Stomach (tissue), 9 donors: ENCODE data around the gene PARP4. TPM values are rescaled to one million over a fixed set of nuclear protein-coding genes. Genes with fewer than 3 reads are reported as not detected.
"Not testable (repeated sequence)": the region's sequence is repeated elsewhere in the genome, so short reads cannot be mapped to it uniquely, and the experiment has no call there.

Experiments
- DNase-seq, 2 donors: peaks; one replicate each; pipeline versions ENCODE4 v3.0.0 to v3.0.0-alpha.2; 2013 to 2019
- H3K27ac ChIP-seq, 5 donors: fragments of 200-600 bp in 4 of 5; sonication (generic) in 4 of 5; one replicate each; pipeline ENCODE4 v1.5.1; 2013 to 2019; ENCODE audit warnings: mild to moderate bottlenecking in 1 of 5, moderate library complexity in 1 of 5
- H3K27me3 ChIP-seq, 3 donors: fragments of 200-600 bp; sonication (generic); one replicate each; pipeline ENCODE4 v1.5.1; 2017 to 2019; ENCODE audit warnings: mixed run types in 1 of 3
- H3K36me3 ChIP-seq, 4 donors: fragments of 200-600 bp; sonication (generic); 1 replicate in 3 of 4; 2 replicates in 1 of 4; pipeline ENCODE4 v1.5.1; 2016 to 2019
- H3K4me1 ChIP-seq, 4 donors: fragments of 200-600 bp; sonication (generic); one replicate each; pipeline ENCODE4 v1.5.1; 2016 to 2019
- H3K4me3 ChIP-seq, 4 donors: fragments of 200-600 bp; sonication (generic) in 3 of 4; one replicate each; pipeline ENCODE4 v1.5.1; 2016 to 2019; ENCODE audit warnings: mild to moderate bottlenecking in 1 of 4
- H3K9me3 ChIP-seq, 4 donors: fragments of 200-600 bp; sonication (generic); one replicate each; pipeline ENCODE4 v1.5.1; 2016 to 2019
- CTCF ChIP-seq, 7 experiments: fragments of 450-650 bp in 4 of 7; fragments of 200-600 bp in 3 of 7; sonication (generic) in 3 of 7; IDR thresholded peaks; one replicate each; pipeline ENCODE4 v1.5.1; 2016 to 2019; ENCODE audit warnings: antibody characterized with exemption in 7 of 7, control low read depth in 2 of 7, mild to moderate bottlenecking in 1 of 7
- EP300 ChIP-seq: sonication (generic); formaldehyde crosslinking; IDR thresholded peaks from one replicate; pipeline ENCODE4 v1.6.1; 2017; ENCODE audit warnings: antibody characterized with exemption
- POLR2A ChIP-seq, 4 donors: fragments of 450-650 bp; IDR thresholded peaks; one replicate each; pipeline ENCODE4 v1.6.1; 2016; ENCODE audit warnings: antibody characterized with exemption in 4 of 4, control low read depth in 2 of 4, mild to moderate bottlenecking in 1 of 4, moderate library complexity in 1 of 4
- POLR2AphosphoS5 ChIP-seq, 3 donors: sonication (generic); formaldehyde crosslinking; IDR thresholded peaks; one replicate each; pipeline ENCODE4 v1.6.1; 2016; ENCODE audit warnings: antibody characterized with exemption in 3 of 3
- WGBS, 5 donors: extraction: QIAGEN DNeasy Blood & Tissue Kit in 3 of 5; methylation state at CpG; one replicate each; pipeline versions ENCODE4 v1.1.5 to v1.1.7; 2013 to 2018; 5-methylcytosine and 5-hydroxymethylcytosine counted together
- intact Hi-C: fragments of 100-400 bp; cut with DNase I; formaldehyde crosslinking; loops from one replicate; pipeline ENCODE4 v1.15.1; 2023; ENCODE audit warnings: low total_unique reads
- polyA plus RNA-seq, 3 donors: library from polyadenylated mRNA; stranded (reverse); fragments of 200-250 nt; gene quantifications; one replicate each; pipeline ENCODE4 v1.2.3, GENCODE V29; 2013
- total RNA-seq, 5 donors: library from RNA; depleted of rRNA; stranded (reverse); fragments of >200 nt; gene quantifications; one replicate each; pipeline versions ENCODE4 v1.1.0 to v1.2.3, GENCODE V29; 2014 to 2016
- donor health status: healthy with polysubstance abuse.
- donor health status: Bipolar disorder and iron deficiency.
- donor health status: healthy.

Gene PARP4
- total and polyA plus RNA-seq, 8 donors: 13.9 to 85.2 (median 36.9) TPM

- H3K36me3 ChIP-seq: peaks cover 43 to 100% (median 99%) of the 10 kb centered on the region in 4 donors
- intact Hi-C loops: no loop called here
- WGBS, 5 donors: 89 to 94% (median 94%) methylated on average over 8 of the region's 8 CpGs
Observed at GRCh38 chr13:24456396-24456795, 56.2 kb downstream of the PARP4 start.

GRCh38 chr13:24454056-24454455 lies 58.5 kb downstream of the PARP4 start:
- no peak for DNase-seq
- no peaks in the 10 kb centered on the region for H3K27me3 ChIP-seq
- peaks cover 59 to 100% (median 99%) of the 10 kb centered on the region in 4 donors for H3K36me3 ChIP-seq
- 89 to 93% (median 91%) methylated on average over 6 of the region's 6 CpGs for whole genome bisulfite sequencing, 5 donors
- no peaks in the 10 kb centered on the region for H3K4me1 ChIP-seq
- no peak overlapping the region for H3K4me3 ChIP-seq
- intact Hi-C loops: no loop called here
- H3K27ac ChIP-seq: no peak overlapping the region
- no peak for TF ChIP-seq CTCF (IDR thresholded peaks at IDR 0.05)
- TF ChIP-seq POLR2AphosphoS5 (IDR thresholded peaks at IDR 0.05): no peak
- TF ChIP-seq POLR2A (IDR thresholded peaks at IDR 0.05): no peak
- TF ChIP-seq EP300: no peak
- no peaks in the 10 kb centered on the region for H3K9me3 ChIP-seq

More at GRCh38 chr13:24456396-24456795, 56.2 kb downstream of the PARP4 start:
- Histone ChIP-seq H3K4me1 (peaks cover 0 to 8% (median 0%) of the 10 kb centered on the region in 4 donors), H3K4me3 (no peak overlapping the region), H3K9me3 (no peaks in the 10 kb centered on the region), H3K27me3 (no peaks in the 10 kb centered on the region), H3K27ac (no peak overlapping the region)
- DNase-seq: no peak
- TF ChIP-seq POLR2A (IDR thresholded peaks at IDR 0.05): no peak
- no peak for TF ChIP-seq EP300
- no peak for TF ChIP-seq POLR2AphosphoS5 (IDR thresholded peaks at IDR 0.05)
- TF ChIP-seq CTCF (IDR thresholded peaks at IDR 0.05): no peak

GRCh38 chr13:24452044-24452443 lies 60.5 kb downstream of the PARP4 start:
- DNase-seq: no peak
- no peaks in the 10 kb centered on the region for H3K9me3 ChIP-seq
- H3K4me1 ChIP-seq: no peaks in the 10 kb centered on the region
- H3K27me3 ChIP-seq: no peaks in the 10 kb centered on the region
- peaks cover 68 to 99% (median 96%) of the 10 kb centered on the region in 4 donors for H3K36me3 ChIP-seq
- TF ChIP-seq POLR2AphosphoS5 (IDR thresholded peaks at IDR 0.05) (no peak), POLR2A (IDR thresholded peaks at IDR 0.05) (no peak), CTCF (IDR thresholded peaks at IDR 0.05) (no peak), EP300 (no peak)
- intact Hi-C loops: no loop called here
- 89 to 96% (median 93%) methylated on average over 9 of the region's 9 CpGs for WGBS, 5 donors
- H3K4me3 ChIP-seq: no peak overlapping the region
- H3K27ac ChIP-seq: no peak overlapping the region

GRCh38 chr13:24450530-24450929 lies 62.0 kb downstream of the PARP4 start:
- Histone ChIP-seq H3K36me3 (peaks cover 69 to 97% (median 93%) of the 10 kb centered on the region in 4 donors), H3K4me1 (no peaks in the 10 kb centered on the region), H3K27ac (no peak overlapping the region), H3K9me3 (no peaks in the 10 kb centered on the region), H3K27me3 (no peaks in the 10 kb centered on the region), H3K4me3 (no peak overlapping the region)
- no peak for TF ChIP-seq POLR2A (IDR thresholded peaks at IDR 0.05)
- no peak for TF ChIP-seq POLR2AphosphoS5 (IDR thresholded peaks at IDR 0.05)
- no peak for TF ChIP-seq EP300
- TF ChIP-seq CTCF (IDR thresholded peaks at IDR 0.05): no peak
- WGBS, 5 donors: 83 to 92% (median 91%) methylated on average over 6 of the region's 6 CpGs
- intact Hi-C loops: no loop called here
- peak in 1 of 2 donors; percentile 37 for DNase-seq

GRCh38 chr13:24444851-24445250 lies 67.7 kb downstream of the PARP4 start:
- intact Hi-C loops, H3K27ac ChIP-seq, H3K9me3 ChIP-seq, H3K4me1 ChIP-seq, H3K27me3 ChIP-seq, DNase-seq, H3K4me3 ChIP-seq: not testable (repeated sequence)
- H3K36me3 ChIP-seq: peaks cover 67 to 96% (median 90%) of the 10 kb centered on the region in 4 donors
- WGBS, 5 donors: 84 to 90% (median 88%) methylated on average over 9 of the region's 9 CpGs
